ENCODE measurements around the gene FOXJ2. TPM values are rescaled to one million over a fixed set of nuclear protein-coding genes. Genes with fewer than 3 reads are reported as not detected.

FOXJ2 gene
- polyA plus RNA-seq, 1 experiment, result 6.5 TPM

DNA sequence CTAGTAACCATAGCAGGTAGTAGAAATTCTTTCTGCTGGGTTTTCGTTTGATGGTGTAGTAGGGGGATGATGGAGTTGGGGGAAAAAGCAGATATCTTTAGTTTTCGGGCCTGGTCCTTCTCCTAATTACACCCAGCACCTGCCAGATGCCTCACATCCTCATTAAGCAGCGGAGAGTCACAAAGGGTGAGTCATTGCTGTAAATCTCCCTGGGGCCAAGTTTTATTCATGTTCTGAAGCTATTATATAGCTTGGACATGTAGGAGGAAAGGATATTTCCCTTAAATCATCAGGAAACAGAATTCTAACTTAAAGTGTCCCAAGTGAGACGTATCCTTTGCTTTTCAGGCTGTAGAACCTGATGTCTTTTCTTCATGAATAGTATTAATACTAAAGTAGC is 44.7 kb downstream of the FOXJ2 start:
- no peak for DNase-seq (ENCODE audit: low read depth)

DNA sequence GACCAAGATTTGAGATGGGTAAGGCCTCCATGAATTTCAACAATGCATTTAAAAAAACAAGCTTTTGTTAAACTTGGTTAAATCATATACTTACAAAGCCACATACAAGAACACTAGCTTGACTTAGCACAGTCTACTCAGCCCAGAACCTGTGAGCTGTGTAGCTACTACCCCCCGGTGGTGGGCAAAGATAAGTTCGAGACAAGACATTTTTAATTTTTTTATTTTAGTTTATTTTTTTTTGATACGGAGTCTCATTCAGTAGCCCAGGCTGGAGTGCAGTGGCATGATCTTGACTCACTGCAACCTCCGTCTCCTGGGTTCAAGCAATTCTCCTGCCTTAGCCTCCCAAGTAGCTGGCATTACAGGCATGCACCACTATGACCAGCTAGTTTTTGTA is 45.9 kb downstream of the FOXJ2 start:
- Histone ChIP-seq H3K27me3 (ENCODE audit: control insufficient read depth, insufficient read depth, low read length) (no peaks in the 10 kb centered on the region), H3K36me3 (ENCODE audit: control insufficient read depth, insufficient read depth, low read length) (no peaks in the 10 kb centered on the region), H3K4me3 (ENCODE audit: low read depth, low read length) (no peak overlapping the region)
- ChIA-PET POLR2A (interaction anchor here (0.5 to 0.6 kb wide), 2 partner anchors 146 to 244 kb away, joined by 4 to 6 read pairs; no protein-coding TSS in a partner anchor), CTCF (interaction anchor here (0.6 to 3.7 kb wide), 20 partner anchors 12 to 957 kb away, joined by 3 to 75 read pairs (median 4); partner anchors contain the start of gene C3AR1)
- TF ChIP-seq, protein P1, sequence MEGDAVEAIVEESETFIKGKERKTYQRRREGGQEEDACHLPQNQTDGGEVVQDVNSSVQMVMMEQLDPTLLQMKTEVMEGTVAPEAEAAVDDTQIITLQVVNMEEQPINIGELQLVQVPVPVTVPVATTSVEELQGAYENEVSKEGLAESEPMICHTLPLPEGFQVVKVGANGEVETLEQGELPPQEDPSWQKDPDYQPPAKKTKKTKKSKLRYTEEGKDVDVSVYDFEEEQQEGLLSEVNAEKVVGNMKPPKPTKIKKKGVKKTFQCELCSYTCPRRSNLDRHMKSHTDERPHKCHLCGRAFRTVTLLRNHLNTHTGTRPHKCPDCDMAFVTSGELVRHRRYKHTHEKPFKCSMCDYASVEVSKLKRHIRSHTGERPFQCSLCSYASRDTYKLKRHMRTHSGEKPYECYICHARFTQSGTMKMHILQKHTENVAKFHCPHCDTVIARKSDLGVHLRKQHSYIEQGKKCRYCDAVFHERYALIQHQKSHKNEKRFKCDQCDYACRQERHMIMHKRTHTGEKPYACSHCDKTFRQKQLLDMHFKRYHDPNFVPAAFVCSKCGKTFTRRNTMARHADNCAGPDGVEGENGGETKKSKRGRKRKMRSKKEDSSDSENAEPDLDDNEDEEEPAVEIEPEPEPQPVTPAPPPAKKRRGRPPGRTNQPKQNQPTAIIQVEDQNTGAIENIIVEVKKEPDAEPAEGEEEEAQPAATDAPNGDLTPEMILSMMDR (IDR thresholded peaks at IDR 0.05; ENCODE audit: insufficient read depth, low read depth, low read length), result peak; percentile 60
- no peak for DNase-seq (ENCODE audit: low read depth)

More for the DNA sequence above, 44.7 kb downstream of the FOXJ2 start:
- H3K27me3 ChIP-seq (ENCODE audit: control insufficient read depth, insufficient read depth, low read length), result no peaks in the 10 kb centered on the region
- POLR2A ChIA-PET, result interaction anchor here (0.6 kb wide), 1 partner anchor 141 kb away, joined by 4 read pairs; no protein-coding TSS in a partner anchor
- TF ChIP-seq, protein P1 (IDR thresholded peaks at IDR 0.05; ENCODE audit: insufficient read depth, low read depth, low read length), result no peak
- no peak overlapping the region for H3K4me3 ChIP-seq (ENCODE audit: low read depth, low read length)
- CTCF ChIA-PET, result interaction anchor here (1.1 to 3.7 kb wide), 5 partner anchors 11 to 277 kb away, joined by 3 to 75 read pairs (median 12); partner anchors contain the start of gene C3AR1
- no peaks in the 10 kb centered on the region for H3K36me3 ChIP-seq (ENCODE audit: control insufficient read depth, insufficient read depth, low read length)

DNA sequence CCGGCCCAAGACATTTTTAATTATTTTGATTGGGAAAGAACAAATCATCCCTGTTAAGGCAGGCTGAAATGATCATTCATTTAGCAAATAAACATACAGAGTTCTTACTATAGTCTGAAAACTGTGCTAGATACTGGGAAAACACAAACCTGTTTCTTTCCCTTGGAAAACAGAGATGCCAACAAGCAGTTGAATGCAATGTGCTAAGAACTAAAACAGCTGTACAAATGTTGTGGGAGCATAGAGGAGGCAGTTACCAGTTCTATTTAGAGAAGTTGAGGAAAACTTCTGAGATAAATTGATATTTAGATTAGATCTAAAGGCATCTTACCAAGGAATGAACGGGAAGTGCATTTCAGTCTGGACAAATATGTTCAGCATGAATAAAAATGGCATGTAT is 46.4 kb downstream of the FOXJ2 start:
- ChIA-PET CTCF (interaction anchor here (1.0 to 3.7 kb wide), 9 partner anchors 20 to 311 kb away, joined by 3 to 75 read pairs (median 6); no protein-coding TSS in a partner anchor), POLR2A (interaction anchor here (0.6 kb wide), 1 partner anchor 244 kb away, joined by 6 read pairs; no protein-coding TSS in a partner anchor)
- Histone ChIP-seq H3K36me3 (ENCODE audit: control insufficient read depth, insufficient read depth, low read length) (no peaks in the 10 kb centered on the region), H3K4me3 (ENCODE audit: low read depth, low read length) (no peak overlapping the region), H3K27me3 (ENCODE audit: control insufficient read depth, insufficient read depth, low read length) (no peaks in the 10 kb centered on the region)
- no peak for DNase-seq (ENCODE audit: low read depth)
- TF ChIP-seq, protein P1 (IDR thresholded peaks at IDR 0.05; ENCODE audit: insufficient read depth, low read depth, low read length), result no peak

DNA sequence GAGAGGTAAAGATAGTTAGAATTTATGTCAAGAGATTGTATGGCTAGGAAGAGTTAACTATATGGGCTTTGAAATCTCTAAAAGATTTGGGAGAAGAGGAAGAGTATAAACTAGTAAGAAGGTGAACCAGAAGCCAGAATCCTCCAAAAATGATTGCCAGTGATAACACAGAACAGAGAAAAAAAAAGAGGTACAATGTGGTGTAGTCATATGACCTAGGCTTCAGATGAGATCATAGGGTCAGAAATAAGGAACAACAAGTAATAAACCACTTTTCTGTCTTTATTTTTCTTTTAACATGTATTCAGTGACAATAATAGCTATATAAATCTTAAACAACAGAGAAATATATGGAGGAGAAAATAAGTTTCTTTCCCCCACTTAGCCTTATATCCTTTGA is 47.6 kb downstream of the FOXJ2 start:
- no peak for DNase-seq (ENCODE audit: low read depth)
- CTCF ChIA-PET, result interaction anchor here (3.7 kb wide), 1 partner anchor 36 kb away, joined by 75 read pairs; no protein-coding TSS in a partner anchor
- no peaks in the 10 kb centered on the region for H3K36me3 ChIP-seq (ENCODE audit: control insufficient read depth, insufficient read depth, low read length)
- TF ChIP-seq, protein P1 (IDR thresholded peaks at IDR 0.05; ENCODE audit: insufficient read depth, low read depth, low read length), result no peak
- POLR2A ChIA-PET, result no interaction called here
- H3K27me3 ChIP-seq (ENCODE audit: control insufficient read depth, insufficient read depth, low read length), result no peaks in the 10 kb centered on the region
- H3K4me3 ChIP-seq (ENCODE audit: low read depth, low read length), result no peak overlapping the region

DNA sequence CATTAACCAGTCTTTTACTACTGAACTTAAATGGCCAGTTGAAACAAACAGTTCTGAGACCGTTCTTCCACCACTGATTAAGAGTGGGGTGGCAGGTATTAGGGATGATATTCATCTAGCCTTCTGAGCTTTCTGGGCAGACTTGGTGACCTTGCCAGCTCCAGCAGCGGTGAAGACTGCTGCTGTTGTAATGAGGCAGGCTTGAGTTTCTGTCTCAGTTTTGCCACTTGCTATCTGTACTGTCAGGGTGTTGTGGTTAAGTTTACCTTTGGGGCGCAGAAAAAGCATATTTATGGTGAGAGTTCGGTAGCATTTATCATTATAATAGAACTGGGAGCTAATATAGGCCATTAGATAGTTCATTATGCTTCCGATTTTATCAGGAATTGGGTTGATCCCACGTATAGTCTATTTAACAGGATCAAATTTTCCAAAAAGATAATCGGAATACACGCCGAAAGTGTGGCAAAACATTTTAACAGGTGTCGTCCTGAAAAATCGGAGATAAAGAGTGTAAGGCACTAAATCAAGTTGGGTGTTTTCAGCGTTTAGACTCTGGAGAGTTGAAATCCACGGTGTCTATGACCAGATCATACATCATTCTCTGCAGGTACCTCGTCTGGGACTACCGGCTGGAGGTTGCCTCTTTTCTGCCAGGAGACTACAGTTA is 48.9 kb downstream of the FOXJ2 start:
- H3K36me3 ChIP-seq (ENCODE audit: control insufficient read depth, insufficient read depth, low read length), result peaks cover 2% of the 10 kb centered on the region; the same call in 1 of the 2 replicates
- CTCF ChIA-PET, result interaction anchor here (0.7 to 1.4 kb wide), 3 partner anchors 28 to 944 kb away, joined by 4 to 5 read pairs (median 4); no protein-coding TSS in a partner anchor
- DNase-seq (ENCODE audit: low read depth), result no peak

More for the DNA sequence above, 48.9 kb downstream of the FOXJ2 start:
- TF ChIP-seq, protein P1 (IDR thresholded peaks at IDR 0.05; ENCODE audit: insufficient read depth, low read depth, low read length), result no peak
- Histone ChIP-seq H3K4me3 (ENCODE audit: low read depth, low read length) (peak overlapping the region; percentile 97), H3K27me3 (ENCODE audit: control insufficient read depth, insufficient read depth, low read length) (no peaks in the 10 kb centered on the region)
- POLR2A ChIA-PET, result no interaction called here
